ENCODE results near the gene CD55.
"Not testable (repeated sequence)": the region's sequence is repeated elsewhere in the genome, so short reads cannot be mapped to it uniquely, and the experiment has no call there.

CD55 gene

GRCh38 chr1:207306023-207306422 is 15.5 kb upstream of the CD55 start:
- DNase-seq, result no peak

GRCh38 chr1:207306603-207307002 is 14.9 kb upstream of the CD55 start:
- DNase-seq, result no peak

GRCh38 chr1:207308451-207309190 is 12.9 kb upstream of the CD55 start:
- DNase-seq, result no peak

- no peak for DNase-seq
These were observed 11.7 kb upstream of the CD55 start for GRCh38 chr1:207309745-207310273.

DNA sequence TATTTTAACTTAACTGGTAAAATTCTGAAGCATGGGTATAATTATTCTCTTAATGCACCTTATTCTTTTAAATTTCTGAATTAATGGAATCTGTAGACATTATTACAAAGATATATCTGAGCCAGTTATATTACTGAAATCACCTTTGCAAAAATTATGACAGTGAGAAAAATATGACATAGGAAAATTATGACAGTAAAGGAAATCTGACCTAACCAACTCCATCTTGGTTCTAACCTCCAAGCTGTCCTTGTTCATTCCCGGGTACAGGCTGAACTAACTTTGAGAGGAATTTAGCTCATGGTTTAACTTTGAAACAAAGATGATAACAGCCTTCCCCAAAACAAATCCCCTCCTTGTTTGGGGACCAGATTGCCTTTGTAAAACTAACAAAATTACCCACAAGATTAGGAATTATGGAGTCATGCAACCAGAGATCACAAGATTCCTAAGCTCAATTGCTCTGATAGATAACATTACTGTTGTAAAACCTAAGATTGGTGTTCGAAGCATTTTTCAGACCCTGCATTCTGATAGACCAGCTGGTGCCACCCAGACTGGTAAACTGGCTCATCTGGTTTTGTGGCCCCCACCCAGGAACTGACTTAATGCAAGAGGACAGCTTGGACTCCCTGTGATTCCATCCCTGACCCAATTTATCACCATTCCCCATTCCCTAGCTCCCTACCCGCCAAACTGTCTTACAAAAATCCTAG is 9.4 kb upstream of the CD55 start:
- DNase-seq, result no peak

- no peak for DNase-seq
These were observed 8.9 kb upstream of the CD55 start for GRCh38 chr1:207312604-207312920.

GRCh38 chr1:207313131-207313530 is 8.3 kb upstream of the CD55 start:
- DNase-seq, result no peak

GRCh38 chr1:207314816-207315215 is 6.7 kb upstream of the CD55 start:
- DNase-seq, result no peak

GRCh38 chr1:207315435-207315834 is 6.0 kb upstream of the CD55 start:
- no peak for DNase-seq

DNA sequence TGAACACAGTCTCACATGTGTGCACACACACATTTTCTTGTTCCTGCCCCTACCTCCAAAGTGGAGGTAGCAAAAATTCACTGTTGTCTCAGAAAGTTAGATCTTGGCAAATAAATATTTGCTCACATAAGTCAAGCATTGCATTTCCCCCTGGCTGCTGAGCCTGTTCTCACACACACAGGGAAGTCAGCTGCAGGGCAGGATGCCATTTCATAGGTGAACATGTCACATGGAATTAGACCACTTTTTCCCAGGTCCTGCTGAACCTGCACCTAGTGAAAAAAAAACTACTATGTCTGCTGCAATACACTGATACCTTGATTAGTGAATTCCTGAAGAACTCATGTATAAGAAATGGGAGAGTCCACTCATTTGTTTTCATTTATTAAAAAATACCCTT is 5.3 kb upstream of the CD55 start:
- DNase-seq, result no peak

DNA sequence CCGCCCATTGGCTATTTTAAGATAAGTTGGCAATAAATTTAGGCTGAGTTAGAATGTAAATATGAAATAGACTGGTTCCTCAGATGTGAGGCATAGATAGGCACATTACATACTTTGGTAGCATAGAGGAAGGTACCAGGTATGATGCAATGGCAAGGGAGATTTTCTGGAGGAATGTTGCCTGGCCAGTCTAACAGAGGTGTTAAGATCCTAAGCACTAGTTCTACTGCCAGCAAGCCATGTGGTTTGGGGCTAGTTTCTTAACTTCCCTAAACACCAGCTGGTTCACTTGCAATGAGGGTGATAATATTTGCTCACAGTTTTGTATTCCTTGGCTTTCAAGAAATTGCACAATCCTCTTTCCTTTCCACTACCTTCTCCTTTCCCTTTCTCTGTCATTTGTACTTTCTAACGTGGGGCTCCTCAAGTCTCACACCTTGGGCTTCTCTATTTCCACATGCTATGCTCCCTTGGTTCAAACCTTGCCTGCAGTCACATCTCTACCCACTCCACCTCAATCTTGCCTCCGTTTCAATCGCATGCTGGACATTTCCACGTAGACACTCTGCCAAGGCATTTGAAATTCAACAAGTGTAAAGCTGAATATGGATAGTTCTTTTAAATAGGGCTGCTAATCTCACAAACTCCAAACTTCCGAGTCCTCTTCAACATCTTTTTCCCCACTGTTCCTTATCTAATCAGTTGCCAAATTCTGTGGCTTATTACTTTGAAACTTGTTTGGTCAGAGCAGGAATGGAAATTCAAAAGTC is 4.7 kb upstream of the CD55 start:
- DNase-seq, result no peak

GRCh38 chr1:207317561-207317960 is 3.9 kb upstream of the CD55 start:
- no peak for DNase-seq

- DNase-seq, result no peak
These were observed 3.3 kb upstream of the CD55 start for GRCh38 chr1:207318072-207318619.

DNA sequence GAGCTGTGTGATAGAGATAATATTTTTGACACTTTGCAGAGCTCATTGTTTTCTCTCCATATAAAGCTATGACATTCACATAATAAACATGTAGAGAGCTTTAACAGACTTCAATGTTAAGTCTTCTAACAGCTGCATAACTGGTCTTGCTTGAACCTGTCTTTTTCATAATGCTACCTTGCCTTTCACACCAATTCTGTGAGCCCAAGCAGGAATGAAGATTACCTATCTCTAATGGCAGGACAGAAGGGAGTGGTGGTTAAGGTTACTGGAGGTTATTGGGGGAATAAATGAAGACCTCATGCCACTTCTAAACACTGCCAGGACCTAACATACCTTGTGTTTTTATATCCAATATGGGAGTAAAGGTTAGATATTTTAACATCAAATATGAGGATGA is 2.3 kb upstream of the CD55 start:
- no peak for DNase-seq

GRCh38 chr1:207320105-207320504 is 1.4 kb upstream of the CD55 start:
- DNase-seq, result not testable (repeated sequence)

DNA sequence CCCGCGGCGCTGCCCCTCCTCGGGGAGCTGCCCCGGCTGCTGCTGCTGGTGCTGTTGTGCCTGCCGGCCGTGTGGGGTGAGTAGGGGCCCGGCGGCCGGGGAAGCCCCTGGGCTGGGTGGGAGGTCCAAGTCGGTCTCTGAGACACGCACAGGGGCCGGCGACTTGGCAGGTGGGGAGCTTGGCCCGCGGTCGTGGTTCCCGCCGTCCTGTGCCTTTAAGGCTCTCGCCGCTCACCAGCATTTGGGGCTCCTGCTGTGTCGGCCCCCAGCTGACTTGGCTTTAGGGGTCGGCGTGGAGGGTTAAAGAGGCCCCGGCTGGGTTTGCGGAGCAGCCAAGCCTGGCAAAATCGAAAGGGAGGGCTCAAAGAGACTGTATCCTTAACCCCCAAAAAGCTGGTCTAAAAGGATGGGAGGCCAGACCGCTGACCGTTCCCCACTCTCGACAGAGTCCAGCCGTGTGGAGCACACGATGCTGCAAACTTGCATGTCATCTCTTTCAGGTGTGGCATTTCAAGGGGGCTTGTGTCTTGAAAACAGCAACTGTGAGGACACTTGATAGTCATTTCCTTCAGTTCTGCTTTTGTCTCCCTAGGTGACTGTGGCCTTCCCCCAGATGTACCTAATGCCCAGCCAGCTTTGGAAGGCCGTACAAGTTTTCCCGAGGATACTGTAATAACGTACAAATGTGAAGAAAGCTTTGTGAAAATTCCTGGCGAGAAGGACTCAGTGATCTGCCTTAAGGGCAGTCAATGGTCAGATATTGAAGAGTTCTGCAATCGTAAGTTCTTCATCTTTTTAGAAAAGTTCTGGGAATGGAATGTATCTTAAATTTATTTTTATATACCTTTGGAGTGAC is 540 bp downstream of the CD55 start:
- no peak for DNase-seq

GRCh38 chr1:207323425-207324225 is 2.1 kb downstream of the CD55 start:
- no peak for DNase-seq

GRCh38 chr1:207328004-207328403 is 6.5 kb downstream of the CD55 start:
- DNase-seq, result no peak

GRCh38 chr1:207328908-207329440 is 7.5 kb downstream of the CD55 start:
- DNase-seq, result no peak

- DNase-seq, result no peak
These were observed 8.0 kb downstream of the CD55 start for GRCh38 chr1:207329469-207329868.

GRCh38 chr1:207330011-207330710 is 8.7 kb downstream of the CD55 start:
- DNase-seq, result no peak
